Measurements from ENCODE around the gene MED26. TPM values are rescaled to one million over a fixed set of nuclear protein-coding genes. Genes with fewer than 3 reads are reported as not detected.

MED26 gene
- total and polyA plus RNA-seq, 2 of the 8 experiments (the other 6 are each of a cell fraction or from before 2014, with no cell fraction given): 5.3 to 10.7 TPM

DNA sequence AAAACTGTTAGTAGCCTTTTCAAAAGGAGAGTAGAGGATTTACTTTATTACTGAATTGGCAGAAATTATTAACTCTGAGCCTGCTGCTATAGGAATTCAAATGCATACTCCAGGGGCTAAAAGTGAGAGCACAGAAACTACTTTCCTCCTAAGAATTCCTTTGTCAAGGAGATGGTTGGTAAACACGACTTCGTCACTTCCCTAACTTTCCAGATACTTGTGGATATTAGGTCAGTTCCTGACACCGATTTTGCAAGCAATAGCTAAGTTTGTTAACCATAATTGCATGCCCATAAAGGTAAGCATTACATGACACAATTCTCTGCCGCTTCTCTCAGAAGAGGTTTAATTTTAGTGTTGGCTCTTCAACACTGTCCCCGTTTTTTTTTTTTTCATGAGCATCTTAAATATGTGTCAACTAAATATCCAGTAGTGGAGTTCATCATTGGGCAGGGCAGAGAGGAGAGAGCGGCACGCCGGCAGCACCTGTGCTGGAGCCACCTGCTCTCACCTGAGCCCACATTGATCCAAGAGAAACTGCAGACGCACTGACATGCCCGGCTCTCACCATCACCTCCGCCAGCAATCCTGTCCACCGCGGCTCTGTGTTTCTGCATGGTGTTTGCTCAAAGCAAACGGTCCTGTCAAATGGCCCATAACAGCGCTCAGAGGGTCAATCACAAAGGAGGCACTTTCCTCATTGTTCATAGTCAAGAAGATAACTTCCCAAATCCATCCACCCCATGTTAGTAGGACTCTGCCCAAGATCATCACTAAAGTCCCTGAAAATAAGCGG, 2.6 kb downstream of the MED26 start (continued):
- TF ChIP-seq HDAC6 (IDR thresholded peaks at IDR 0.05; ENCODE audit: low read depth, low read length) (no peak), NRF1 (IDR thresholded peaks at IDR 0.05; ENCODE audit: low read depth, low read length) (no peak), RNF2 (IDR thresholded peaks at IDR 0.05; ENCODE audit: borderline replicate concordance, low read depth, low read length, missing control alignments, poor library complexity, severe bottlenecking) (no peak), BRCA1 (IDR thresholded peaks at IDR 0.05; ENCODE audit: low read depth, low read length) (no peak)

Measured in H1 (cell line).